GM12872 (cell line): Measurements from ENCODE around the gene ARNT2.

ENCODE experiments used
- TF ChIP-seq, protein P1 (sequence below): IDR thresholded peaks from 3 replicates; pipeline ENCODE4 v1.5.1; 2011; ENCODE audit warnings: low read depth, mild to moderate bottlenecking, low read length, moderate library complexity; ENCODE audit not compliant: insufficient read depth

Gene ARNT2

DNA sequence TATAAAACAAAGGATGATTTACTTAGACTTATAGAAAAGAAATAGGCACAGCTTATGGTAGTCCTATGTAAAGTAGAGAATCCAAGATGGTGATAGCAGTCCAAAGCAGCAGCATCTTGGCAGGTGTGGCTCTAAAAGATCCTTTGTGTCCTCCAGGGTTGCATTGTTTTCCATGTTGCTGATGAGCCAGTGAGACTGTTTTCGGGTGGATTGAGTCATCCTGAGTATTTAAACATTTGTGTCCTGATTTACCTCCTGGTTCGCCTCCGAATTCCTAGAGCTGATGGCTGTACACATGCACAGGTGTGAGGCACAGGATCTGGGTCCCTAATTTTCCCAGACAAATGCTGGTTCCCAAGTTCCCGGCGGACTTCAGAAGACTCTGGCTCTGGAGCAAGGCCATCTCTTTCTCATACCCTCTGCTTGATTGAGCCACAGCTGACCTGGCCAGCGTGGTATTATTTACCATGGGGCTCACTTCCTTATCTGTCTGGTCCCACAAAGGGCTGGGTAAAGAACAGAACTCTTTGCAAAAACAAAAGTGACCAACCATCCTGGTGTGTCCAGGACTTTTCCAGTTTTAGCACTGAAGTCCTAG is 51.0 kb downstream of the ARNT2 start:
- TF ChIP-seq, protein P1, sequence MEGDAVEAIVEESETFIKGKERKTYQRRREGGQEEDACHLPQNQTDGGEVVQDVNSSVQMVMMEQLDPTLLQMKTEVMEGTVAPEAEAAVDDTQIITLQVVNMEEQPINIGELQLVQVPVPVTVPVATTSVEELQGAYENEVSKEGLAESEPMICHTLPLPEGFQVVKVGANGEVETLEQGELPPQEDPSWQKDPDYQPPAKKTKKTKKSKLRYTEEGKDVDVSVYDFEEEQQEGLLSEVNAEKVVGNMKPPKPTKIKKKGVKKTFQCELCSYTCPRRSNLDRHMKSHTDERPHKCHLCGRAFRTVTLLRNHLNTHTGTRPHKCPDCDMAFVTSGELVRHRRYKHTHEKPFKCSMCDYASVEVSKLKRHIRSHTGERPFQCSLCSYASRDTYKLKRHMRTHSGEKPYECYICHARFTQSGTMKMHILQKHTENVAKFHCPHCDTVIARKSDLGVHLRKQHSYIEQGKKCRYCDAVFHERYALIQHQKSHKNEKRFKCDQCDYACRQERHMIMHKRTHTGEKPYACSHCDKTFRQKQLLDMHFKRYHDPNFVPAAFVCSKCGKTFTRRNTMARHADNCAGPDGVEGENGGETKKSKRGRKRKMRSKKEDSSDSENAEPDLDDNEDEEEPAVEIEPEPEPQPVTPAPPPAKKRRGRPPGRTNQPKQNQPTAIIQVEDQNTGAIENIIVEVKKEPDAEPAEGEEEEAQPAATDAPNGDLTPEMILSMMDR: no peak

DNA sequence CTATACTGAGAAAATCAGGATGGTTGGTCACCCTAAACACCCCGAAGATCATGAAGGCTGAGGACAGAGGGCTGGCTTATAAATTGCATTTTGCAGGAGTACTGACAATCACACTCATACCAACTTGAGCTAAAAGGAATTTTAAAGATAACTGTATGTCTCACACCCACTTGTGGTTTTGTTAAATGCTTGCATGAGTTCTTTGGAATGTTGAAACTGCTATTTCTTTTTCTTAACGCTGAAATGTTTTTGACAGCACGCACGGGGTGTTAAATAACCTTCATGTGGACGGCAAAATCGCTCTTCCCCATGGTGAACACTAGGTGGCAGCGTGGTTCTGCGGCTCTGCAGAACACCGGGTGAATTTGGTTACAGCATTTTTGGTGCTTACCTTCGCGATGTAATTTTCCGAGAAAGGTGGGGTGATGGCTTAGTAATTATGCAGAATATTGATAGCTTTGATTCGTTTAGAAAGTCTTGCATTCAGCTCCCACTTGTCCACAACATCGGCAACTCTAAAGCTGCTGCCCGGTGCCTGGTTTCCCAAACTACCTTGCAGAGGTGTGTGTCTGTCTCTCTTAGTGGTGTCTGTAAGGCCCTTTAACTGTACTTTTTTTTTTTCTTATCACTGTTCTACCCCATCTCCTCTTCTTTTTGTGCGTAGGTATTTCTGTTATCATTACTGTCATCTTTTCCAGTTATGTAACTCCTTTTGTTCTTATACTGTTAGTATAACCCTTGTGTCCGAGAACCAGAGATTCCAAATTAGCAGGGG is 51.7 kb downstream of the ARNT2 start:
- TF ChIP-seq, protein P1: peak; percentile 96

DNA sequence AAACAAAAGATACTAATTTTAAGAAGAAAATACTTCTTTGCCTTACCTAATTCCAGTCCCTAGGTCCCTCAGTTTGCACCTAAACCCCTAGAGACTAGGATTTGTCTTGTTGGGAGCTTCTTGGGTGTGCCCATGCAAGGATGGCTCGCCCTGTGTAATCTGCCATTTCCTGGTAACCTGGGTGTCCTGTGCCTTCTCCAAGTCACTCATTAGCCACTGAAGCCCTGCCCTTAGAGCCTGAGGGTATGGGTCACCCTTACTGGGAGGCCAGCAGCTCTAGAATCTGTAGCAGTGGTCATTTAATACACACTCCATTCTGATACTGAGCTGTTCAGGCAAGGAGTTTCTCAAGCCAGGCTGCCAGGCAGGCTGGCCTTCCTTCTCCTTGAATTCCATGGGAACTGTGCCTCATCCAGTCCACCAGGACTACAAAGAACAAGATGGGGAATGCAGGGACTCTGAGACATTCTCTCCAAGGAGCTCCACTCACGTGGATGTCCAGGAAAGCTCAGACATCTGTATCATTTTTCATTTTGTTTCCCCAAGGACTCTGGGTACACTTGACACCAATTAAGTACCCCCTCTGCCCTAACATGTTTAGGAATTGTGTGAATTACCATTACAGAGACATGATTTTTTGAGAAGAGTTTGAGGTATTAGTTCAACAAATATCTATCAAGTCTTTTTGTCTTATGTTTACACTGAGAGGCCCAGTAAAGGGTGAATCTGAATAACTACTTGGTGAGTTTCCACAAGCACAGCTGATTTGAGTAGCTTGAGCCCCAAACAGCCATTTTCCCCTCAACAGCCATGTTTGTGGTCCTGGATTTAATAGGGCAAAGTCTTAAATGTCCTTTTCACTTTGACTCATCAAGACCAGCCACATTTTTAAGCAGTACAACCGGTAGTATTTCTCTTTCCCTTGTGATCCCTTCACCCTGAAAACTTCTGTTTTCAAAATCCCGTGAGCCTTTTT is 52.6 kb downstream of the ARNT2 start:
- TF ChIP-seq, protein P1: no peak

DNA sequence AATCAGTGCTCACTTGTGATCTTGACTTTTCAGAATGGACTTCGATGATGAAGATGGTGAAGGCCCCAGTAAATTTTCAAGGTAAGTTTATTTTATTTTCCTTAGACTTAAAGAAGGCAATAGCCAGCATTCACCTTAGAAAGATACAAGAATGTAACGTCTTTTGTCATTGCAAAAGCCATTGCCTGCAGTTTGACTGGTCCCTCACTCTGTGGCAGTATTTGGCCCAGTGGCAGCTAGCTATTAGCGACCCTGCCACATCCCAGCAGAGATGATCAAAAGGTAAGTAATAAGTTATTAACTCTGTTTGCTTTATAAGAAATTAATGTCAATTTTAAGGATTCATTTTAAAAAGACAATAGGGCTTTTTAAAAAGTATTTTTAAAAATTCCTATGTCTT is 53.7 kb downstream of the ARNT2 start:
- TF ChIP-seq, protein P1: no peak

DNA sequence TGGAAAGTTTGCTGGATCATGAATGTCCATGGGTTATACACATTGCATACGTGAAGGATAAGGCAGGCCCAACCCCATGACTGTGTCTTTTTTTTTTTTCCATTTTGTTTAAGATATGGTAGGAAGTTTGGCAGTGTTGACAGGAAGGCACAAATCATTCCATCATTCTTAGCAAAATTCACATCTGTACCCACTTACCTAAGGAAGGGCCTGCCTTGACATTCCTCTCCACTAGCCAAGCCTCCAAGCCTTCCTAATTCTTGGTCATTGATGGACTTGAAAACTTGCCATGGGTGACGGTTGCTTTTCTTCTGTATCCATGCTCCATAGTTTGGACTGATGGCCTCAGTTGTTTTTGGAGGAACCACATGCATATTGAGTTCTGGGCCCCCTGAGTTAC is 54.4 kb downstream of the ARNT2 start:
- TF ChIP-seq, protein P1: no peak

DNA sequence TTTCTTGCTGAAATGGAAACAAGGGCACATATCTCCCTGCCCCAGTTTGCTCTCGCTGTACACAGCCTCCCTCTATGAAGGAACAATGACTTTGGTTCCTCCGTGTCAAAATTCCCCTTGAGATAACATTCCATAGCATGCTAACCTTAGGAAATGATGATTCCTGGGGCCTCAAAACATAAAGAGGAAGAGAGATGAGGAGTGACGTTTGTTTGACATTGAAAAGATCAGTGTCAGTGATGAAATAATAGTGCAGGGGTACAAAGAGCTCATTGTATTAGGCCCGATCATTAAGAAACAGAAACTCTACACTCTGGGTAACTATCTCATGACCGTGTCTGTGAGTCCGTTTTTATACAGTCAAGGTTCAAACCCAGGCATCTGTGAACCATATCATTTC is 55.2 kb downstream of the ARNT2 start:
- TF ChIP-seq, protein P1: no peak

DNA sequence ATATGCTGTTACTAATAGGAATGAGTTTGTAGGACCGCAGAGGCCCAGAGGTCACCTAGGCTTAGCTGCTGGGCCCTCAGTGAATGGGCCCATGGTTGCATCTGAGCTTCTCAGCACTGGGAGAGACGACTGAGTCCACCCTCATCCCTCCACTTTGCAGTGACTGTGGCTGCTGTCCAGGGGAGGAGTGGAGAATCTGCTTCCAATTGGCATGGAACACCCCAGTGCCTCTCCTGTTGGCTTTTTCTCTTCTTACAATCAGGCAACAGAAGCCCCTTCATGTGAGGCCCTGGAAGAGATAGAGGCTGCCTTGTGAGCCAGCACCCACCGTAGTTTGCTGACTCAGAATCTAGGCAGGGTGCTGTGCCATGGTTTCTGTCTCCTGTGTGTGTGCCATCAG is 55.6 kb downstream of the ARNT2 start:
- TF ChIP-seq, protein P1: no peak
